ENCODE measurements around the gene LY6G5C. TPM values are rescaled to one million over a fixed set of nuclear protein-coding genes. Genes with fewer than 3 reads are reported as not detected.

The LY6G5C gene
- total and polyA plus RNA-seq, 2 of the 13 experiments (the other 11 are each of a cell fraction or from before 2014, with no cell fraction given): 0.33 to 0.55 TPM

DNA sequence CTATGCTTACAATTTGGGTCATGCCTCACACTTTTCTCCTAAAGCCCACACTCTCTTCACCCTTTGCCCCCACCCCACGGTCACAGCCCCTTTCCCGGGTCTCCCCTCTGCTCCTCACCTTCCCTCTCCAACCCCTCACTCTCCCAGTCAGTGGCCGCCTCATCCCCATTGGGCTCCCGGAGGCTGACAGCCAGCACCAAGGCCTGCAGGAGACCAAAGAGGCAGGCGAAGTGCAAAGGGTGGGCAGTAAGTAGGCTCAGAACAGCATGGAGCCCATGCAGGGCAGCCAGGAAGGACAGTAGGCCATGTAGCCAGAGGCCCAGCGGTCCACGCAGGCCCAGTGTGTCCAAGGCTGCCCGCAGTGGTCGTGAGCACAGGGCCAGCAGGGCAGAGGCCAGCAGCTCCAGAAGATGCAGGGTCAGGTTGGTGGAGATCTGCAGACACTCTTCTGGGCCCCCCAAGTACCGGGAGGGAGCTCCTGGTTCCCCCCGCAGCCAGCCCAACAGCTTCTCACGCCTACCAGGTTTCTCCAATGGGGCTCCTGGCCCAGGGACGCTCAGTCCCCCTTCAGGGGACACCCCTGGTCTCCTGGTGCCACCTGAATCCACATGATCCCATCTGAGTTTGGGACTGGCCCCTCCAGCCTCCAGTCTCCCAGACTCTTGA lies 21.8 kb downstream of the LY6G5C start (continued):
- TF ChIP-seq, protein P1, sequence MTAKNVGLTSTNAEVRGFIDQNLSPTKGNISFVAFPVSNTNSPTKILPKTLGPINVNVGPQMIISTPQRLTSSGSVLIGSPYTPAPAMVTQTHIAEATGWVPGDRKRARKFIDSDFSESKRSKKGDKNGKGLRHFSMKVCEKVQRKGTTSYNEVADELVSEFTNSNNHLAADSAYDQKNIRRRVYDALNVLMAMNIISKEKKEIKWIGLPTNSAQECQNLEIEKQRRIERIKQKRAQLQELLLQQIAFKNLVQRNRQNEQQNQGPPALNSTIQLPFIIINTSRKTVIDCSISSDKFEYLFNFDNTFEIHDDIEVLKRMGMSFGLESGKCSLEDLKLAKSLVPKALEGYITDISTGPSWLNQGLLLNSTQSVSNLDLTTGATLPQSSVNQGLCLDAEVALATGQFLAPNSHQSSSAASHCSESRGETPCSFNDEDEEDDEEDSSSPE (CRISPR knock-in tag; IDR thresholded peaks at IDR 0.05): no peak
- TF ChIP-seq PBX2 (CRISPR knock-in tag; IDR thresholded peaks at IDR 0.05): no peak
- TF ChIP-seq SUZ12 (IDR thresholded peaks at IDR 0.05; ENCODE audit: low read depth, low read length): no peak
- TF ChIP-seq ZNF749 (CRISPR knock-in tag; IDR thresholded peaks at IDR 0.05; ENCODE audit: borderline replicate concordance): no peak
- TF ChIP-seq ZSCAN9 (CRISPR knock-in tag; IDR thresholded peaks at IDR 0.05; ENCODE audit: borderline replicate concordance): no peak
- TF ChIP-seq ZNF788 (CRISPR knock-in tag; IDR thresholded peaks at IDR 0.05; ENCODE audit: borderline replicate concordance): no peak; the same call in 1 of the 2 replicates
- TF ChIP-seq SETDB1 (CRISPR knock-in tag; IDR thresholded peaks at IDR 0.05; ENCODE audit: borderline replicate concordance): no peak
- no peak for TF ChIP-seq ZNF615 (CRISPR knock-in tag; IDR thresholded peaks at IDR 0.05; ENCODE audit: borderline replicate concordance)
- no peak for TF ChIP-seq NAIF1 (CRISPR knock-in tag; IDR thresholded peaks at IDR 0.05; ENCODE audit: borderline replicate concordance)
- TF ChIP-seq ATAD3A (CRISPR knock-in tag; IDR thresholded peaks at IDR 0.05): peak; percentile 35; the same call in 1 of the 2 replicates
- TF ChIP-seq NFYB (CRISPR knock-in tag; IDR thresholded peaks at IDR 0.05): no peak; the same call in 1 of the 2 replicates
- TF ChIP-seq TBX2 (CRISPR knock-in tag; IDR thresholded peaks at IDR 0.05; ENCODE audit: borderline replicate concordance): 0 out of 2 replicates have a peak, but pooled peaks have one; percentile 12
